Measurements from ENCODE around the gene PAGE2. TPM values are rescaled to one million over a fixed set of nuclear protein-coding genes. Genes with fewer than 3 reads are reported as not detected.
"Not testable (repeated sequence)": the region's sequence is repeated elsewhere in the genome, so short reads cannot be mapped to it uniquely, and the experiment has no call there.

Gene PAGE2
- total RNA-seq, 2 donors from 2014 or later, result not detected

- Mint-ChIP-seq H3K27ac (no peak overlapping the region), H3K4me1 (ENCODE audit: low read depth) (no peaks in the 10 kb centered on the region), H3K9me3 (no peaks in the 10 kb centered on the region), H3K36me3 (ENCODE audit: insufficient read depth in 2 of 2) (no peaks in the 10 kb centered on the region), H3K27me3 (ENCODE audit: low read depth) (peaks cover 28% of the 10 kb centered on the region), H3K4me3 (no peak overlapping the region)
- ATAC-seq (replicated peaks in 1 of 2), result no peak
- DNase-seq, result peak; percentile 10 to 32
Observed at GRCh38 chrX:55135171-55135570, 46.4 kb downstream of the PAGE2 start.

- H3K4me3 Mint-ChIP-seq; H3K27ac Mint-ChIP-seq; H3K4me1 Mint-ChIP-seq (ENCODE audit: low read depth); H3K36me3 Mint-ChIP-seq (ENCODE audit: insufficient read depth in 2 of 2); ATAC-seq (replicated peaks in 1 of 2); DNase-seq; H3K9me3 Mint-ChIP-seq: not testable (repeated sequence)
- peaks cover 13% of the 10 kb centered on the region for H3K27me3 Mint-ChIP-seq (ENCODE audit: low read depth)
Observed at GRCh38 chrX:55140800-55141199, 52.0 kb downstream of the PAGE2 start.

Other genes with a start within 250 kb of the PAGE2 start
- gene TRO, start 168.2 kb upstream of the PAGE2 start, total RNA-seq, result 1 to 10 TPM; 4.1 to 7.6 TPM
- 1 to 10 TPM; 1.6 TPM for gene PFKFB1, start 94.8 kb upstream of the PAGE2 start, total RNA-seq
- gene APEX2, start 88.7 kb upstream of the PAGE2 start, total RNA-seq, result 10 to 100 TPM; 21.3 to 26.6 TPM
- gene ALAS2, start 58.0 kb upstream of the PAGE2 start, total RNA-seq, result not detected
- 1 to 10 TPM in 1 of 2 donors, under 1 TPM in 1; 0.74 to 1.1 TPM for gene PAGE2B, start 14.0 kb upstream of the PAGE2 start, total RNA-seq
- gene PAGE5, start 131.3 kb downstream of the PAGE2 start, total RNA-seq, result under 1 TPM in 1 of 2 donors, not detected in 1; 0.93 TPM
- not detected for gene PAGE3, start 175.9 kb downstream of the PAGE2 start, total RNA-seq

Measured in activated T-cell treated with anti-CD3 and anti-CD28 coated beads, Interleukin-2, amount 50 U/mL, for 72 hours (primary cell).